GM19372 (cell line): Measurements from ENCODE around the gene FALEC.
"Not testable (repeated sequence)": the region's sequence is repeated elsewhere in the genome, so short reads cannot be mapped to it uniquely, and the experiment has no call there.

ENCODE experiments used
- ATAC-seq: cut with Tn5 transposase; IDR thresholded peaks from one replicate; pipeline ENCODE4 v1.9.1; 2021; ENCODE audit warnings: mild to moderate bottlenecking, low read depth, moderate library complexity; ENCODE audit not compliant: unreplicated experiment

The FALEC gene

DNA sequence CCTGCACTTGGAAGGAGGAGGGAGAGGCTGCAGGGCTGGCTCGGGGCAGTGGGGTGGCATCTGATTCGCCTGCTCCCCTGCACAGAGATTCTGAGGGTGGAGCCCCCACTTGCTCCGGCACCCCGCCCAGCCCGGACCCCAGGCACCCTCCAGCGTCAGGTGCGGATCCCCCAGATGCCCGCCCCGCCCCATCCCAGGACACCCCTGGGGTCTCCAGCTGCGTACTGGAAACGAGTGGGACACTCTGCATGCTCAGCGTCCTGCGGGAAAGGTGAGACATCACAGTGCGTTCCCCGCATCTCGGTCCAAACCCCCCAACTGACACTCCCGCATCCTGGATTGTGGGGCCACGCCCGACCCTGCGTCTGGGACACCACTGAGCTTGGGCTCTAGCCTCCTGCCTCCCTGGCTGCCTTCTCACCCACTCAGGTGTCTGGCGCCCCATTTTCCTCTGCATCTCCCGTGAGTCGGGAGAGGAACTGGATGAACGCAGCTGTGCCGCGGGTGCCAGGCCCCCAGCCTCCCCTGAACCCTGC, 41.6 kb downstream of the FALEC start:
- ATAC-seq = no peak

DNA sequence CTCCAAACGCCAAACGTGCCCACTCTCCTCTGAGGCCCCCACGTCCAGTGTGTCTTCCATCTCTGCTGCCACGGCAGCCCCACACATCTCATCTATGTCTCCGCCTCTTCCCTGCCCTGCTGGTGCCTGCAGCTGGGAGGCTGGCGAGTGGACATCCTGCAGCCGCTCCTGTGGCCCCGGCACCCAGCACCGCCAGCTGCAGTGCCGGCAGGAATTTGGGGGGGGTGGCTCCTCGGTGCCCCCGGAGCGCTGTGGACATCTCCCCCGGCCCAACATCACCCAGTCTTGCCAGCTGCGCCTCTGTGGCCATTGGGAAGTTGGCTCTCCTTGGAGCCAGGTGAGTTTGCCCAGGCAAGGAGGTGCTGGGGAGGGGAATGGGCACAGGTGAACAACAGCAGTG, 42.3 kb downstream of the FALEC start:
- no peak for ATAC-seq

DNA sequence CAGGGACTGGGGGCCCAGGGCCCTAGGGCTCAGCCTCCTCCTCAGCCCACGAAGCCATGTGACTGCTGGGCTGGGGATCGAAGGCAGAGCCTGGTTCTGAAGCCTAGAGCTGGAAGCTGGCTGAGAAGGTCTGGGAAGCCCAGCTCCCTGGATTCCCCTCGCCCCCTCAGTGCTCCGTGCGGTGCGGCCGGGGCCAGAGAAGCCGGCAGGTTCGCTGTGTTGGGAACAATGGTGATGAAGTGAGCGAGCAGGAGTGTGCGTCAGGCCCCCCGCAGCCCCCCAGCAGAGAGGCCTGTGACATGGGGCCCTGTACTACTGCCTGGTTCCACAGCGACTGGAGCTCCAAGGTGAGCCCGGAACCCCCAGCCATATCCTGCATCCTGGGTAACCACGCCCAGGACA, 42.8 kb downstream of the FALEC start:
- ATAC-seq = no peak

DNA sequence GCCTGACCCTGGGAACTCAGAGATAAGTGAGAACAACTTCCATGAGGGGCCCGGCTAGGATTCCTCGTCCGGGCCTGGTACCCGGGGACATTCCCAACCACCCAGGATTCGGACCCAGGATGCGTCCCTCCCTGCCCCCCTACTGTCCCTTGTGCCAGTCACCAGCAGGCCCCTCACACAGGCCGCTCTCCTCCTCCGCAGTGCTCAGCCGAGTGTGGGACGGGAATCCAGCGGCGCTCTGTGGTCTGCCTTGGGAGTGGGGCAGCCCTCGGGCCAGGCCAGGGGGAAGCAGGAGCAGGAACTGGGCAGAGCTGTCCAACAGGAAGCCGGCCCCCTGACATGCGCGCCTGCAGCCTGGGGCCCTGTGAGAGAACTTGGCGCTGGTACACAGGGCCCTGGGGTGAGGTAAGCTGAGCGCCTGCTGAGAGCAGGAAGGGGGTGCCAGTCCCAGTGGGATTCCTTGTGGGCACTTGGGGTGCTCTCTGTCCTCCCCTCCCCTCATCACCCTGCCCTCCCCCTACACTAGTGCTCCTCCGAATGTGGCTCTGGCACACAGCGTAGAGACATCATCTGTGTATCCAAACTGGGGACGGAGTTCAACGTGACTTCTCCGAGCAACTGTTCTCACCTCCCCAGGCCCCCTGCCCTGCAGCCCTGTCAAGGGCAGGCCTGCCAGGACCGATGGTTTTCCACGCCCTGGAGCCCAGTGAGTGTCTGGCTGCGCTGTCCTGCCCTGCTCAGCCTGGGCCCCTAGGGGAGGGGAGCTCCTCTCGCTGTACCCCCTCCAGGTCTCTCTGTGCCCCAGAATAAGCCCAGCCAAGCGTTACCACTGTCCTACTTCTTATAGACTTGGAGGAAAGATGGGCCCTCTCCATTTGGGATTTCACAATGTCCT, 43.5 kb downstream of the FALEC start:
- no peak for ATAC-seq

DNA sequence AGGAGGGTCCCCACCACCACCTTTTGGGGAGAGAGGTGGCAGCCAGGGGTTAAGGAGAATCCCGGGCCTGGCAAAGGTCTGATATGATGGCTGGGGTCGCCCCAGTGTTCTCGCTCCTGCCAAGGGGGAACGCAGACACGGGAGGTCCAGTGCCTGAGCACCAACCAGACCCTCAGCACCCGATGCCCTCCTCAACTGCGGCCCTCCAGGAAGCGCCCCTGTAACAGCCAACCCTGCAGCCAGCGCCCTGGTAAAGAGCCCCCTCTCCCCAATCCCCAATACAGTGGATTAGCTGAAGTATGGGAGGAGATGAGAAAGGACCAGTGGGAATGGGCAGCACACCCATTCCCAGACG, 44.1 kb downstream of the FALEC start:
- ATAC-seq = no peak

DNA sequence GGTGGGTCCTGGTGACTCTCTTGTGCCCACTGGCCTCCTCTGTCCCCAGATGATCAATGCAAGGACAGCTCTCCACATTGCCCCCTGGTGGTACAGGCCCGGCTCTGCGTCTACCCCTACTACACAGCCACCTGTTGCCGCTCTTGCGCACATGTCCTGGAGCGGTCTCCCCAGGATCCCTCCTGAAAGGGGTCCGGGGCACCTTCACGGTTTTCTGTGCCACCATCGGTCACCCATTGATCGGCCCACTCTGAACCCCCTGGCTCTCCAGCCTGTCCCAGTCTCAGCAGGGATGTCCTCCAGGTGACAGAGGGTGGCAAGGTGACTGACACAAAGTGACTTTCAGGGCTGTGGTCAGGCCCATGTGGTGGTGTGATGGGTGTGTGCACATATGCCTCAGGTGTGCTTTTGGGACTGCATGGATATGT, 44.5 kb downstream of the FALEC start:
- no peak for ATAC-seq

DNA sequence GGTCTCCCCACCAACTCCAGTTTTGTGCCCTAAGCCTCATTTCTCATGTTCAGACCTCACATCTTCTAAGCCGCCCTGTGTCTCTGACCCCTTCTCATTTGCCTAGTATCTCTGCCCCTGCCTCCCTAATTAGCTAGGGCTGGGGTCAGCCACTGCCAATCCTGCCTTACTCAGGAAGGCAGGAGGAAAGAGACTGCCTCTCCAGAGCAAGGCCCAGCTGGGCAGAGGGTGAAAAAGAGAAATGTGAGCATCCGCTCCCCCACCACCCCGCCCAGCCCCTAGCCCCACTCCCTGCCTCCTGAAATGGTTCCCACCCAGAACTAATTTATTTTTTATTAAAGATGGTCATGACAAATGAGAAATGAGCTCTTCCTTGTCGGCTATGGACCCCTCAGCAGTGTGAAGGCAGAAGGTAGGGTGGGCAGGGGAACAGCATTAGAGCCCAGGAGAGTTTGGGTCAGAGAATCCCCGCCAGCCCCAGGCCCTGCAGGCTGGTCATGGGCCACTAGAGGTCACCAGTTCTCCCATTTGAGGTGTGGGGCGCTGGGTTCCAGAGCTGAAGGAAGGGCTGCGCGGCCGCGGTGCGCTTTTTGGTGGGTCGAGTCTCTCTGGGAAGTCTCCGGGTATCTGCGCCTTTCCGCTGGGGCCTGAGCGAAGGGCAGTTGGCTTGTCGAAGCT, 45.2 kb downstream of the FALEC start:
- ATAC-seq = no peak

DNA sequence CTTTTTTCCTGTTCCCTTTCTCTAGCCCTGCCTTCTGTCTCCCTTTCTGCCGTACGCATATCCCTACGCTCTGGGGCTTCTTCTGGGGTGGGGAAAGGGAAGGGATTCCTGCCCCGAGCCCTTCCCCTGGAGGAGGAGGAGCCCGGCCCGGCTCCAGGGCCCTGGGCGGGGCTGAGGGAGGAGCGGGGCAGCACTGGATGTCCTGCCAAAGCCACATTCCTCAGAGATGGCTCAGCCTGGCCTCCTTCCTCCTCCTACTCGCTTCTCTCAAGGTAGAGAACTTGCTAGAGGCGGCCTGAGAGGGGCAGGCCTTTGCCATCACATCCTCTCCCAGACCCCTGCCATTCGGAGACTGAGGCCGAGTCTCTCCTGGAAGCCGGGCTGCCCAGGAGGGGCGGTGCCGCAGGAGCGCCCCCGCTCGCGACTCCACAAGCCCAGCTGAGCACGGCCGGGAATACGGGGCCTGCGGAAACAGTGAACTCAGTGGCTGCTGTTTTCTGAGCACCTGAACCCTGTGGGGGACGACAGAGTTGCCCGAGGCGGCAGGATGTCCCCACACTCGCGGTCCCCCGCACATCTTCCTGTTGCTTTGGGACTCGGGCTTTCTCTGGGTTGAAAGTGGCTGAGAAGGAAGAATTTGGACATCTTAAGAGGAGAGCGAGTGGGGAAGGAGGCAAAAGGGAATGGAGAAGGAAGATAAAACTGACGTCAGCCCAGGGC, 45.9 kb downstream of the FALEC start:
- no peak for ATAC-seq

DNA sequence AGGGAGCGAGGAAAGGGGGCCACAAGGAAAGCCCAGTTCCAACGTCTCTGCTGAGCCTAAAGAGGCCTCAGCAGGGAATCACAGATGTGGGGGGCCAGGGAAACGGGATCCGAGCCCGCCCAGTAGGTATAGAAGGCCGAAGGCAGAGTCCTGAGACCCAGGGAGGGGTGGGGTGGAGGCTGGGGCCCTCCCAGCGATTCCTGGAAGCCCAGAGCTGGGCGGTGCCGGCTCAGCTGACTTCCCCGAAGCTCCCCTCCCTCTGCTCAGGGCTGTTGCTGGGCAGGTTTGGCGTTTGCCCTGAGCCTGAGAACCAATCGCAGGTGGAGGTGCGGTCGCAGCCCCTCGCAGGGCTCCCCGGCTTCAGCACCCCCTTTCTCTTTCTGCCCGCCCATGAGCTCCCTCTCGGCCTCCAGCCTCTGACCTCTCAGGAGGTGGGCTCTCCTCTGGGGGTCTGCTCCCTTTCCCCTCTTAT, 46.5 kb downstream of the FALEC start:
- peak; percentile 34 for ATAC-seq

DNA sequence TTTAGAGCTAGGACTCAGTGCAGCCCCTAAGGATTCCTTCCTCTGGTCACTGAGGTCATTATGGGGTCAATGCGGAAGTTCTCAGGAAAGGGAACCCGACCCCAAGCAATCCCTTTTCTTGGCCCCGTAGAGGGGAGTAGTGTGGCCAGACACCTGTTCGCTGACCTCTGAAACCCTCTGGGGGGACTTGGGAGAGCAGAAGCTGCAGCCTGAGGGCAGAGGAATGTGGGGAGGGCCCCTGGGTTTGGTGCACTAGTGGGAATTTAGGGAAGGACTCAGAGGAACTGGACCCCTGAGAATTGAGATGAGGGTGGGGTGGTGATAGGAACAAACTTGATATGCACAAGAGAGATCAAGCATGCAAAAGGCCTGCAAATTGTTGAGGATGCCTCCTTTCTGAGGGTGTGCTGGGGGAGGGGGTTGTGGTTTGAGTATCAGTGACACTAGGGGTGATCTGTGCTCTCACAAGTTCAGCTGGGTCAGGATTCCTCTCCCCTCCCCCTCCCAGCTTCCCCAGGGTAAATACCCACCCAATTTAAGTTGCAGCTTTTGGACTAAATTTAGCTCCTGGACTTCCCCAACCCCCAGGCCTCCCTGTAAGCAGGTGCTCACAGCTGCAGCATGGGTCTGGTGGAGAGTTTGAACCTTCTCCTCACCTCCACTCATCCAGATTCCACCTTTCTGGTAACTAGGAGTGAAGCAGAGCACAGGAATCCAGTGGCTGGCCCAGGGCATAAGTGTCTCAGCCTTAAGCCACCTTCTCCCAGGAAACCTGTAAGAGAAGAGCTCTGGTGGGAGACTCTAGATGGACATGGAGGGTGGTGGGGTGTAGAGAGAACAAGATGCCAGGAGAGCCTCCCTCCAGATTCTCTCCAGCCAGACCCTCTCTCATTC, 47.1 kb downstream of the FALEC start:
- ATAC-seq = peak; percentile 38

DNA sequence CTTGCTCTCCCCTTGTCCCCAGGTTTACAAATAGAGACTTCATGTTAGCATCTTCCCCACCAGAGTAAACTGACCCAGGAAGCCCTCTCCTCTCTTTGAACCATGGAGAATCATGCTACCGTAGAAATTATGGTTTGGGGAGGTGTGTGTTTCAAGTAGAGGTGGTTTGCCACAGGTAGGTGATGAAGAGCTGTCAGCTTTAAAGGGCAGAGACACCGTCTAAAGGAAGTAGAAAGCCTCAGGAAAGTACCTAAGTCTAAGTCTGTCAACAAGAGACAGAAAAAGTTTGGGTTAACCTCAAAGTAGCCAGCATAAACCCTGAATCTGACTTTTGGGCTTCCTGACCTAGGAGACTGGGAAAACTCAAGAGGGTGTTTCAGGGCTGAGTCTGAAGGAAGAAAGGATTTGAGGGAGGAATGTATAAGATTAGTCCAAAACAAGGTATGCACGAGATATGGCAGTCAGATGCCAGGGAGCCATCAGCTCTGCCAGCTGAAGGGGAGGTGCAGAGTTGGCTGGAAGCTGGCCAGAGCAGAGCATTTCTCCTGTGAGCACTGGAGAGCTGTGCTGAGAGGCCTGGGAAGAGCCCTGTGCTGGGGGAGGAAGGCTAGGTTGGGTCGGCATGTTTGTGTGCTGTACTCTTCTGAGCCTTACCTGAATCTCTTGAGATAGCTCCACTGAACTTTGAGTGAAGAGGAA, 47.9 kb downstream of the FALEC start:
- no peak for ATAC-seq

DNA sequence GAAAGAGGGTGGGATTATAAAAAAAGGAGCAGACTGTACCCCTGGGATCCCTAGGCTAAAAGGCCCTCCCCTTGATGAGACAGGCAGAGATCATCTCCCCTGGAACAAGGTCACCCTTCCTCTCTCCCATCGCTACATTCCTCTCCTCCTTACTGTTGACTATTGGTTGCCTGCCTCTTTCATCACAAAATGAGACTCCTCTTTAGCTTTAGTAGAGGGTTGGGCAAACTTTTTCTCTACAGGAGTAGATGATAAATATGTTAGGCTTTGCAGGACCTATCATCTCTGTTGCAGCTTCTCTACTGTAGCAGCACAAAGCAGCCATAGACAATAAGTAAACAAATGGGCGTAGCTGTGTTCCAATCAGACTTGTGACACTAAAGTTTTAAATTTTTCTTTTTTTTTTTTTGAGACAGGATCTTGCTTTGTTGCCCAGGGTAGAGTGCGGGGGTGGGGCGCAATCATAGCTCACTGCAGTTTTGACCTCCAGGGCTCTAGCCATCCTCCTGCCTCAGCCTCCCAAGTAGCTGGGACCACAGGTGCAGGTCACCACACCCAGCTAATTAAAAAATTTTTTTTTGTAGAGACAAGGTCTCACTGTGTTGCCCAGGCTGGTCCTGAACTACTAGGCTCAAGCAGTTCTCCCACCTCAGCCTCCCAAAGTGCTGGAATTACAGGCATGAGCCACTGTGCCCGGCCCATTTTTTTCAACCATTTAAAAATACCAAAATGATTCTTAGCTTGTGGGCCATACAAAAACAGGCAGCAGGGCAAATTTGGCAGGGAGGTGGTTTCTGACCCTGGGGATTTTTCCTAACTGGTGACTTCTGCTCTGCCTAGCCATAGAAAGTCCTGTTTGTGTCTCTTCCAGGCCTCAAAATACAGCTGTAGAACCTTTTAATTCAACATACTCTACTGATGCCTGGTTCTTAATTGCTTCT, 48.8 kb downstream of the FALEC start:
- no peak for ATAC-seq

DNA sequence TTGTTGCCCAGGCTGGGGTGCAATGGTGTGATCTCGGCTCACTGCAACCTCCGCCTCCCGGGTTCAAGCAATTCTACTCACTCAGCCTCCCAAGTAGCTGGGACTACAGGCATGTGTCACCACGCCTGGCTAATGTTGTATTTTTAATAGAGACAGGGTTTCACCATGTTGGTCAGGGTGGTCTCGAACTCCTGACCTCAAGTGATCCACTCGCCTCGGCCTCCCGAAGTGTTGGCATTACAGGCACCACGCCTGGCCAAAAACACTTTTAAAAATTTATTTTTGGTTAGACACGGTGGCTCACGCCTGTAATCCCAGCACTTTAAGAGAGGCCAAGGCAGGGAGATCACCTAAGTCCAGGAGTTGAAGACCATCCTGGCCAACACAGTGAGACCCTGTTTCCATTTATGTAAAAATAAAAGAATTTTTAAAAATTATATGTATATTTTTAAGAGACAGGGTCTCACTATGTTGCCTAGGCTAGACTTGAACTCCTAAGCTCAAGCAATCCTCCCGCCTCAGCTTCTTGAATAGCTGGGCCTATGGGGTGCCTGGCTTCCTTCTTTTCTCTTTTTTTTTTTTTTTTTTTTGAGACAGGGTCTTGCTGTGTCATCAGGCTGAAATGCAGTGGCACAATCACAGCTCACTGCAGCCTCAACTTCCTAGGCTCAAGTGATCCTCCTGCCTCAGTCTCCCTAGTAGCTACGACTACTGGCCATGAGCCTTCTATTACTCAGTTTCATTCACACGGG, 49.9 kb downstream of the FALEC start:
- ATAC-seq = not testable (repeated sequence)

DNA sequence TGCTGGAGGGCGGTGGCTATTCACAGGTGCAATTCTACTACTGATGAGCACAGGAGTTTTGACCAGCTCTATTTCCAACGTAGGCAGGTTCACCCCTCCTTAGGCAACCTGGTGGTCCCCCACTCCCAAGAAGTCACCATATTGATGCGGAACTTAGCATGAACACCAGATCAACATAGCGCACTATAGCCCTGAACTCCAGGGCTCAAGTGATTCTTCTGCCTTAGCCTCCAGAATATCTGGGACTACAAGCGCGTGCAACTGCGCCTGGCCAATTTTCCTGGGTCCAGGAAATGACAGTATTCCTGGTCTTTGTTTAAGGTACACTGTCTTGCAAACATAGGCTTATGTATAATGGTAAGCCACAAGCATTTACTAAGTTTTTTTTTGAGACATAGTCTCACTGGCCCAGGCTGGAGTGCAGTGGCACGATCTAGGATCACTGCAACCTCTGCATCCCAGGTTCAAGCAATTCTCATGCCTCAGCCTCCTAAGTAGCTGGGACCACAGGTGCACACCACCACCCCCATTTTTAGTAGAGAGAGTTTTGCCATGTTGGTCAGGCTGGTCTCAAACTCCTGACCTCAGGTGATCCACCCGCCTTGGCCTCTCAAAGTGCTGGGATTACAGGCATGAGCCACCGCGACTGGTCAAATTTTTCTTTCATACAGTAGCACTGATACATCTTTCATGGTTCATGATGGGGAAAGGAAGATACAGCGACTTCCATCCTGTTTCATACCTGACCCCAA, 51.2 kb downstream of the FALEC start:
- ATAC-seq = no peak

DNA sequence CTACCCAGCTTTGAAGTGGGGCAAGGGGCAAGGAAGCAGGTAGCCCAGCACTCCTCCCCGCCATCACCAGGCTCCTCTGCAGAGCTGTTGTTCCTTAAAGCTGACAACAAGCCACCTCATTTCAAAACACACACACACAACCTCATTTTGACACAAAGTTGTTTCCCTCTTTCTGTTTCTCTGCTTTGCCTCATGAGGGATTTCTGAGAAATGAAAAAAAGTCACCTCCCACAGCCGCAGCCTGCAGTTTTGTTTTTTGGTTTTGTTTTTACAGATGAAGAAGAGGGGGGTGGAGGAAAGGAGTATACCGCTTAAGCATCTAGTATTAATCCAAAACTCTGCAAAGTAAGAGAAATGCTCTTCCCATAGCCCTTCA, 51.8 kb downstream of the FALEC start:
- no peak for ATAC-seq

DNA sequence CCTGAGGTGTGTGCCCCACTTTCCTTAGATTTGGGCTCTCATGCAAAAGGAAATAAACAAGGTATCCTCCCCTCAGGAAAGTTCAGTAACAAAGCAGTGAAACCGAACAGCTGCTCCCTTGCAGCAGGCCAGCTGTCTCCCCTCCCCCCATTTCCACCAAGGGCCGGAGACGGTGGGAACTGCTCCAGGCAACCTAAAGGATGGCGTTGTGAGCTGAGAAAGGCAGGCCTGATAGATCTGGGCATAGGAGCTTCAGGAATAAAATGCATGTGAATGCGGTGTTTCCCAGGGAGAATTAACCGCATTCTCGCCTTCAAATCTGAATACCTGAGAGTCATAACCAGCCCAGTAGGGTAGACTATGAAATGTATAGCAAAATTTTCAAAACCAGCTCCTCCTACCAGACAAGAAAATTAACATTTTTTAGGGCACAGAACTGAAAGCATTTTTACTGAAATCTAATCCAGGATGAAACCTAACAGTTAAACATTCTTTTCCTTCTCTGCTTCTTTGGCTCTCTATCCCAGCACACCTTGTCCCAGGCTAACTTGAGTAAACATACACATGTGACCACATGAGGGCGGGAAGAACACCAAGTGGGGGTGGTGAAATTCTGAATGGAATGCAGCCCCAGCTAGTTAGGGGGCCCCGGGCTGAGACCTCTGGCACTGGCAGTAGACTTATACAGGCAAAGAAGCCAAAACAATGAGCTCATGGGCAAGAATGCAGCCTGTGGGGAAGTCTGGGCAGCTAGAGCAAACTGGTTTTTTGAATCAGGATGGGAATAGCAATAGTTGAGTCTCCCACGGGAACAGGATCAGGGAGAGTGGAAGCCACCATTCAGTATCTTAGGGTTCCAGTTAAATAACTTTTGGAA, 52.4 kb downstream of the FALEC start:
- ATAC-seq = no peak
